ENCODE measurements around the gene BIRC7.

BIRC7 gene

GRCh38 chr20:63254606-63255384, 19.1 kb downstream of the BIRC7 start:
- no peak overlapping the region for H3K4me3 ChIP-seq (ENCODE audit: low read length)
- TF ChIP-seq ZNF274 (IDR thresholded peaks at IDR 0.05; ENCODE audit: low read depth, low read length): no peak

GRCh38 chr20:63255931-63256704, 20.4 kb downstream of the BIRC7 start:
- no peak overlapping the region for H3K4me3 ChIP-seq (ENCODE audit: low read length)
- TF ChIP-seq ZNF274 (IDR thresholded peaks at IDR 0.05; ENCODE audit: low read depth, low read length): no peak

- H3K4me3 ChIP-seq (ENCODE audit: low read length): no peak overlapping the region
- TF ChIP-seq ZNF274 (IDR thresholded peaks at IDR 0.05; ENCODE audit: low read depth, low read length): no peak
Measured at GRCh38 chr20:63256954-63257353, 21.2 kb downstream of the BIRC7 start.

- no peak overlapping the region for H3K4me3 ChIP-seq (ENCODE audit: low read length)
- TF ChIP-seq ZNF274 (IDR thresholded peaks at IDR 0.05; ENCODE audit: low read depth, low read length): no peak
Measured at GRCh38 chr20:63257629-63258028, 21.9 kb downstream of the BIRC7 start.

- TF ChIP-seq ZNF274 (IDR thresholded peaks at IDR 0.05; ENCODE audit: low read depth, low read length): no peak
- no peak overlapping the region for H3K4me3 ChIP-seq (ENCODE audit: low read length)
Measured at GRCh38 chr20:63258781-63259180, 23.1 kb downstream of the BIRC7 start.

- no peak overlapping the region for H3K4me3 ChIP-seq (ENCODE audit: low read length)
- no peak for TF ChIP-seq ZNF274 (IDR thresholded peaks at IDR 0.05; ENCODE audit: low read depth, low read length)
Measured at GRCh38 chr20:63259734-63260460, 24.2 kb downstream of the BIRC7 start.

- H3K4me3 ChIP-seq (ENCODE audit: low read length): no peak overlapping the region
- no peak for TF ChIP-seq ZNF274 (IDR thresholded peaks at IDR 0.05; ENCODE audit: low read depth, low read length)
Measured at GRCh38 chr20:63260521-63260920, 24.8 kb downstream of the BIRC7 start.

GRCh38 chr20:63261060-63261794, 25.5 kb downstream of the BIRC7 start:
- no peak overlapping the region for H3K4me3 ChIP-seq (ENCODE audit: low read length)
- TF ChIP-seq ZNF274 (IDR thresholded peaks at IDR 0.05; ENCODE audit: low read depth, low read length): no peak

GRCh38 chr20:63261795-63262528, 26.3 kb downstream of the BIRC7 start:
- no peak overlapping the region for H3K4me3 ChIP-seq (ENCODE audit: low read length)
- TF ChIP-seq ZNF274 (IDR thresholded peaks at IDR 0.05; ENCODE audit: low read depth, low read length): no peak

GRCh38 chr20:63262836-63263235, 27.1 kb downstream of the BIRC7 start:
- no peak for TF ChIP-seq ZNF274 (IDR thresholded peaks at IDR 0.05; ENCODE audit: low read depth, low read length)
- no peak overlapping the region for H3K4me3 ChIP-seq (ENCODE audit: low read length)

- TF ChIP-seq ZNF274 (IDR thresholded peaks at IDR 0.05; ENCODE audit: low read depth, low read length): no peak
Measured at GRCh38 chr20:63264000-63264399, 28.3 kb downstream of the BIRC7 start.

GRCh38 chr20:63264519-63264918, 28.8 kb downstream of the BIRC7 start:
- no peak for TF ChIP-seq ZNF274 (IDR thresholded peaks at IDR 0.05; ENCODE audit: low read depth, low read length)
- H3K4me3 ChIP-seq (ENCODE audit: low read length): no peak overlapping the region

More at GRCh38 chr20:63264000-63264399, 28.3 kb downstream of the BIRC7 start:
- H3K4me3 ChIP-seq (ENCODE audit: low read length): no peak overlapping the region

- H3K4me3 ChIP-seq (ENCODE audit: low read length): no peak overlapping the region
- no peak for TF ChIP-seq ZNF274 (IDR thresholded peaks at IDR 0.05; ENCODE audit: low read depth, low read length)
Measured at GRCh38 chr20:63265891-63266515, 30.3 kb downstream of the BIRC7 start.

Measured in GM08714 (cell line).